HG03108 (cell line): Measurements from ENCODE around the gene ATXN10.
"Not testable (repeated sequence)": the region's sequence is repeated elsewhere in the genome, so short reads cannot be mapped to it uniquely, and the experiment has no call there.

ENCODE experiments used
- ATAC-seq: cut with Tn5 transposase; IDR thresholded peaks from one replicate; pipeline ENCODE4 v1.9.1; 2021; ENCODE audit warnings: moderate library complexity; ENCODE audit not compliant: unreplicated experiment

ATXN10 gene

GRCh38 chr22:45640941-45641621 is 30.6 kb upstream of the ATXN10 start:
- ATAC-seq: no peak

GRCh38 chr22:45642986-45643385 is 28.6 kb upstream of the ATXN10 start:
- no peak for ATAC-seq

GRCh38 chr22:45644714-45645113 is 26.9 kb upstream of the ATXN10 start:
- ATAC-seq: no peak

- no peak for ATAC-seq
These were observed 26.5 kb upstream of the ATXN10 start for GRCh38 chr22:45645150-45645525.

GRCh38 chr22:45645526-45646414 is 25.9 kb upstream of the ATXN10 start:
- ATAC-seq: no peak

- ATAC-seq: no peak
These were observed 24.0 kb upstream of the ATXN10 start for GRCh38 chr22:45647532-45648225.

GRCh38 chr22:45648301-45649117 is 23.1 kb upstream of the ATXN10 start:
- ATAC-seq: no peak

- no peak for ATAC-seq
These were observed 21.8 kb upstream of the ATXN10 start for GRCh38 chr22:45649809-45650208.

GRCh38 chr22:45650721-45651120 is 20.9 kb upstream of the ATXN10 start:
- no peak for ATAC-seq

GRCh38 chr22:45651931-45652528 is 19.6 kb upstream of the ATXN10 start:
- ATAC-seq: no peak

GRCh38 chr22:45656577-45656976 is 15.1 kb upstream of the ATXN10 start:
- ATAC-seq: no peak

GRCh38 chr22:45657701-45658100 is 13.9 kb upstream of the ATXN10 start:
- ATAC-seq: no peak

GRCh38 chr22:45664136-45664646 is 7.4 kb upstream of the ATXN10 start:
- no peak for ATAC-seq

- no peak for ATAC-seq
These were observed 4.1 kb upstream of the ATXN10 start for GRCh38 chr22:45667486-45667885.

- ATAC-seq: not testable (repeated sequence)
These were observed 1.3 kb upstream of the ATXN10 start for GRCh38 chr22:45670363-45670762.

- ATAC-seq: no peak
These were observed 452 bp upstream of the ATXN10 start for GRCh38 chr22:45670981-45671782.

- ATAC-seq: no peak
These were observed 1.2 kb downstream of the ATXN10 start for GRCh38 chr22:45672564-45673481.

GRCh38 chr22:45673482-45674175 is 2.0 kb downstream of the ATXN10 start:
- no peak for ATAC-seq
